Esophagus squamous epithelium (tissue), 4 donors: Measurements from ENCODE around the gene PI4KB.

Source experiments
- POLR2A ChIP-seq, 4 donors: fragments of 450-650 bp; IDR thresholded peaks; one replicate each; pipeline ENCODE4 v1.6.1; 2017; ENCODE audit warnings: antibody characterized with exemption in 4 of 4, mild to moderate bottlenecking in 4 of 4, moderate library complexity in 3 of 4
- TF ChIP-seq, protein P1 (sequence below), 6 experiments: fragments of 450-650 bp in 4 of 6; fragments of 200-600 bp in 2 of 6; sonication (generic) in 2 of 6; IDR thresholded peaks; one replicate each; pipeline ENCODE4 v1.5.1; 2016 to 2019; ENCODE audit warnings: antibody characterized with exemption in 6 of 6, mild to moderate bottlenecking in 4 of 6, moderate library complexity in 4 of 6

DNA sequence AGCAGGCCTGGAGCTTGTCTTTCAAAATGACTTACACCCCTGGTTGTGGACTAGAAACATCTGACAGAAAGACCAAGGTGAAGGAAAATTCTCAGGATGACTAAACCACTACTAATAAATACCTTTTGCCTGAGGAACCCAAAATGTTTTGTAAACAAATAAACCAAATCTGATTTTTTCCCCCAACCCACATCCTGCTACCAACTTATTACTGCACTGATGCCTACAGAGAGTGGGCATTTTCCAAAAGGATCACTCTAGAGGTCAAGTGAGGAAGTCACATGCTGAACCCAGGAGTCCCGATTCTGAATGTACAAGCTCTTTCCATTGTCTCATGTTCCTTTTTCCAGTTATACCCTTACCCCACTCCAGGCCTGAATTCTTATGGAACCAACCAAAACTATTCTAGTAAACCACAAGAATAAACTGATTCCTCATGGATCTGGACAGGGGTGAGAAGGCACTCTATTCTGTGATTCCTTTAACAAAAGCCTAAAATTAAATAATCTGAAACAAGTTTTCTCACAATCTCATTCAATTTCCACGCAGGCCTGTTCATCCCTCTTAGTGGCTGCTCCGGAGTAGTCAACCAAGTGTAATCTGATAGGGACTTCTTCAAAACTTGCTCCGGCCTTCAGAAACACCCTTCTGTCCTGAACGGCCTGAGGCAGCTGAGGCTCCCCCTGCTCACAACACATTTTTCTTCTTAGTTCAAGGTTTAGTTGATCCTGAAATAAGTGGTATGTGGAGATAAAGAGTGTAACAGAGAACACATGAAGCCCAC lies 1.4 kb downstream of the PI4KB start:
- TF ChIP-seq, protein P1, sequence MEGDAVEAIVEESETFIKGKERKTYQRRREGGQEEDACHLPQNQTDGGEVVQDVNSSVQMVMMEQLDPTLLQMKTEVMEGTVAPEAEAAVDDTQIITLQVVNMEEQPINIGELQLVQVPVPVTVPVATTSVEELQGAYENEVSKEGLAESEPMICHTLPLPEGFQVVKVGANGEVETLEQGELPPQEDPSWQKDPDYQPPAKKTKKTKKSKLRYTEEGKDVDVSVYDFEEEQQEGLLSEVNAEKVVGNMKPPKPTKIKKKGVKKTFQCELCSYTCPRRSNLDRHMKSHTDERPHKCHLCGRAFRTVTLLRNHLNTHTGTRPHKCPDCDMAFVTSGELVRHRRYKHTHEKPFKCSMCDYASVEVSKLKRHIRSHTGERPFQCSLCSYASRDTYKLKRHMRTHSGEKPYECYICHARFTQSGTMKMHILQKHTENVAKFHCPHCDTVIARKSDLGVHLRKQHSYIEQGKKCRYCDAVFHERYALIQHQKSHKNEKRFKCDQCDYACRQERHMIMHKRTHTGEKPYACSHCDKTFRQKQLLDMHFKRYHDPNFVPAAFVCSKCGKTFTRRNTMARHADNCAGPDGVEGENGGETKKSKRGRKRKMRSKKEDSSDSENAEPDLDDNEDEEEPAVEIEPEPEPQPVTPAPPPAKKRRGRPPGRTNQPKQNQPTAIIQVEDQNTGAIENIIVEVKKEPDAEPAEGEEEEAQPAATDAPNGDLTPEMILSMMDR (IDR thresholded peaks at IDR 0.05) = no peak
- no peak for TF ChIP-seq POLR2A (IDR thresholded peaks at IDR 0.05)
